OCI-LY7 (cell line): ENCODE results near the gene GOLGA8N. TPM values are rescaled to one million over a fixed set of nuclear protein-coding genes. Genes with fewer than 3 reads are reported as not detected.

Experiments
- BruUV-seq: library from RNA; stranded (reverse); fragments of 400-500 nt; replicated peaks from 2 replicates; lab custom pipeline; 2021; lab: Mats Ljungman, UMichigan
- CTCF ChIA-PET: fragments of 300-600 bp; sonication (Branson Sonifier 250); formaldehyde crosslinking; loops from one replicate; lab custom pipeline; 2022; ENCODE audit warnings: antibody characterized with exemption; ENCODE audit not compliant: unreplicated experiment; lab: Charles Lee
- POLR2A ChIA-PET: fragments of 300-600 bp; sonication (Branson Sonifier 250); formaldehyde crosslinking; loops from one replicate; lab custom pipeline; 2022; ENCODE audit warnings: antibody characterized with exemption; lab: Charles Lee
- DNase-seq: peaks from one replicate; pipeline ENCODE4 v3.0.0-alpha.2; 2015; ENCODE audit warnings: low spot score
- H2AFZ ChIP-seq: fragments of 200-600 bp; sonication (generic), shearing (Covaris generic); 2 replicates; pipeline ENCODE4 v1.6.1; 2014; ENCODE audit warnings: mild to moderate bottlenecking, antibody characterized with exemption, low read length, moderate library complexity
- H3K27ac ChIP-seq: fragments of 200-600 bp; sonication (generic); 2 replicates; pipeline ENCODE4 v1.5.1; 2014; ENCODE audit warnings: mixed run types, low read depth, mild to moderate bottlenecking, moderate library complexity, low read length, inconsistent platforms; ENCODE audit not compliant: poor library complexity, severe bottlenecking
- H3K36me3 ChIP-seq: fragments of 200-600 bp; sonication (generic); 2 replicates; pipeline ENCODE4 v1.6.1; 2014; ENCODE audit warnings: mild to moderate bottlenecking, antibody characterized with exemption, low read length, moderate library complexity, mixed read lengths; ENCODE audit not compliant: insufficient read depth
- H3K4me1 ChIP-seq: fragments of 200-600 bp; sonication (generic); 2 replicates; pipeline ENCODE4 v1.5.1; 2014; ENCODE audit warnings: mild to moderate bottlenecking, low read length; ENCODE audit not compliant: insufficient read depth, poor library complexity, severe bottlenecking
- H3K4me2 ChIP-seq: fragments of 200-600 bp; sonication (generic); 2 replicates; pipeline ENCODE4 v1.6.1; 2014; ENCODE audit warnings: mild to moderate bottlenecking, low read length
- H3K4me3 ChIP-seq: fragments of 200-600 bp; sonication (generic); 2 replicates; pipeline ENCODE4 v1.5.1; 2014; ENCODE audit warnings: mild to moderate bottlenecking, low read depth, low read length; ENCODE audit not compliant: poor library complexity, severe bottlenecking
- H3K79me2 ChIP-seq: fragments of 200-600 bp; sonication (generic); 2 replicates; pipeline ENCODE4 v1.6.1; 2016; ENCODE audit warnings: low read depth, mild to moderate bottlenecking, low read length, moderate library complexity, mixed read lengths; ENCODE audit not compliant: insufficient read depth
- H3K9me2 ChIP-seq: fragments of 200-600 bp; sonication (generic); 2 replicates; pipeline ENCODE4 v1.6.1; 2016; ENCODE audit warnings: mild to moderate bottlenecking, low read length, mixed read lengths; ENCODE audit not compliant: insufficient read depth
- H3K9me3 ChIP-seq: fragments of 200-600 bp; sonication (generic); 2 replicates; pipeline ENCODE4 v1.6.1; 2014; ENCODE audit warnings: mild to moderate bottlenecking, mixed run types, low read length, mixed read lengths
- H4K20me1 ChIP-seq: fragments of 200-600 bp; sonication (generic); 2 replicates; pipeline ENCODE4 v1.6.1; 2014; ENCODE audit warnings: mild to moderate bottlenecking, antibody characterized with exemption, low read length, moderate library complexity, mixed read lengths; ENCODE audit not compliant: insufficient read depth
- CTCF ChIP-seq: fragments of 200-600 bp; sonication (generic); conservative IDR thresholded peaks from 2 replicates; pipeline ENCODE4 v1.5.1; 2014; ENCODE audit warnings: mild to moderate bottlenecking, antibody characterized with exemption, low read length, moderate library complexity, mixed read lengths
- EZH2phosphoT487 ChIP-seq: fragments of 200-600 bp; sonication (generic); IDR thresholded peaks from 2 replicates; pipeline ENCODE4 v1.6.1; 2018; ENCODE audit warnings: low read depth, borderline replicate concordance, mild to moderate bottlenecking, mixed run types, antibody characterized with exemption, low read length, moderate library complexity, mixed read lengths
- intact Hi-C: fragments of 100-400 bp; cut with micrococcal nuclease; formaldehyde crosslinking; loops from one replicate; pipeline ENCODE4 v1.10.0; 2022; ENCODE audit not compliant: unreplicated experiment
- total RNA-seq, 2 experiments: library from RNA; depleted of rRNA in 1 of 2; stranded (reverse); fragments of >200 nt in 1 of 2; shearing (Covaris generic) in 1 of 2; gene quantifications; 2 replicates each; pipeline ENCODE4 v1.2.3, GENCODE V29; 2014 to 2022

Gene GOLGA8N
- total RNA-seq, 2 experiments from 2014 or later: 2.0 to 2.8 TPM

- DNase-seq: peak; percentile 63
- Histone ChIP-seq H2AFZ (no peak overlapping the region), H3K27ac (no peak overlapping the region), H3K4me2 (no peak overlapping the region), H3K79me2 (no peaks in the 10 kb centered on the region), H3K4me1 (no peaks in the 10 kb centered on the region), H3K9me3 (no peaks in the 10 kb centered on the region), H3K36me3 (peaks cover 88% of the 10 kb centered on the region), H4K20me1 (no peaks in the 10 kb centered on the region), H3K4me3 (no peak overlapping the region), H3K9me2 (no peaks in the 10 kb centered on the region)
- intact Hi-C loops: no loop called here
- BruUV-seq: no TSS peak
- TF ChIP-seq EZH2phosphoT487 (no peak), CTCF (peak; percentile 90)
- CTCF ChIA-PET: no interaction called here
- POLR2A ChIA-PET: no interaction called here
These were observed 58.1 kb downstream of the GOLGA8N start for GRCh38 chr15:32651229-32651837.

GRCh38 chr15:32652178-32652577, 58.9 kb downstream of the GOLGA8N start:
- no peak for TF ChIP-seq CTCF
- TF ChIP-seq EZH2phosphoT487: no peak
- CTCF ChIA-PET: interaction anchor here (0.6 kb wide), 1 partner anchor 96 kb away, joined by 3 read pairs; no protein-coding TSS in a partner anchor

GRCh38 chr15:32656091-32656490, 62.8 kb downstream of the GOLGA8N start:
- BruUV-seq: no TSS peak
- intact Hi-C loops: no loop called here
- POLR2A ChIA-PET: interaction anchor here (1.2 to 1.3 kb wide), 2 partner anchors 10 kb away, joined by 3 to 6 read pairs; no protein-coding TSS in a partner anchor

More at GRCh38 chr15:32652178-32652577, 58.9 kb downstream of the GOLGA8N start:
- no peaks in the 10 kb centered on the region for H3K4me1 ChIP-seq
- H3K9me3 ChIP-seq: no peaks in the 10 kb centered on the region
- intact Hi-C loops: no loop called here
- H3K27ac ChIP-seq: no peak overlapping the region
- POLR2A ChIA-PET: no interaction called here
- H3K9me2 ChIP-seq: no peaks in the 10 kb centered on the region
- H3K4me2 ChIP-seq: no peak overlapping the region
- H4K20me1 ChIP-seq: no peaks in the 10 kb centered on the region
- H3K36me3 ChIP-seq: peaks cover 89% of the 10 kb centered on the region
- no TSS peak for BruUV-seq
- H3K79me2 ChIP-seq: no peaks in the 10 kb centered on the region
- no peak overlapping the region for H3K4me3 ChIP-seq
- DNase-seq: no peak
- no peak overlapping the region for H2AFZ ChIP-seq

More at GRCh38 chr15:32656091-32656490, 62.8 kb downstream of the GOLGA8N start:
- Histone ChIP-seq H3K4me2 (no peak overlapping the region), H3K9me2 (no peaks in the 10 kb centered on the region), H2AFZ (no peak overlapping the region), H3K36me3 (peaks cover 89% of the 10 kb centered on the region), H3K4me1 (no peaks in the 10 kb centered on the region), H3K27ac (no peak overlapping the region), H3K9me3 (no peaks in the 10 kb centered on the region), H3K4me3 (no peak overlapping the region), H4K20me1 (no peaks in the 10 kb centered on the region), H3K79me2 (no peaks in the 10 kb centered on the region)
- CTCF ChIA-PET: no interaction called here
- DNase-seq: no peak
- TF ChIP-seq EZH2phosphoT487: no peak
- no peak for TF ChIP-seq CTCF
